Measurements from ENCODE around the gene ST8SIA5. TPM values are rescaled to one million over a fixed set of nuclear protein-coding genes. Genes with fewer than 3 reads are reported as not detected.

The ST8SIA5 gene
- total RNA-seq, 2 donors from 2014 or later = 5.9 to 6.7 TPM

GRCh38 chr18:46657115-46657955, 99.5 kb downstream of the ST8SIA5 start, which contains the start of gene LOXHD1:
LOXHD1 (minus strand) TSS chr18:46657220; CDS start chr18:46657033, 187 bp downstream.
- H3K27me3 ChIP-seq = no peaks in the 10 kb centered on the region
- no peak within 1 kb of the TSS for H3K4me3 ChIP-seq
- H3K9me3 ChIP-seq = no peaks in the 10 kb centered on the region
- no peaks in the 10 kb centered on the region for H3K36me3 ChIP-seq
- no peak for TF ChIP-seq CTCF (IDR thresholded peaks at IDR 0.05)
- H3K27ac ChIP-seq = no peak within 1 kb of the TSS
- no peaks in the 10 kb centered on the region for H3K4me1 ChIP-seq
- DNase-seq (ENCODE audit: low spot score) = no peak

GRCh38 chr18:46656326-46657114, 100.3 kb downstream of the ST8SIA5 start:
- Histone ChIP-seq H3K36me3 (no peaks in the 10 kb centered on the region), H3K27me3 (no peaks in the 10 kb centered on the region), H3K9me3 (no peaks in the 10 kb centered on the region), H3K4me1 (no peaks in the 10 kb centered on the region), H3K27ac (no peak overlapping the region), H3K4me3 (no peak overlapping the region)
- no peak for DNase-seq (ENCODE audit: low spot score)
- no peak for TF ChIP-seq CTCF (IDR thresholded peaks at IDR 0.05)

GRCh38 chr18:46652372-46652771, 104.5 kb downstream of the ST8SIA5 start:
- H3K27ac ChIP-seq = no peak overlapping the region
- no peaks in the 10 kb centered on the region for H3K36me3 ChIP-seq
- no peak for DNase-seq (ENCODE audit: low spot score)
- no peaks in the 10 kb centered on the region for H3K4me1 ChIP-seq
- H3K9me3 ChIP-seq = no peaks in the 10 kb centered on the region
- H3K27me3 ChIP-seq = no peaks in the 10 kb centered on the region
- no peak overlapping the region for H3K4me3 ChIP-seq
- TF ChIP-seq CTCF (IDR thresholded peaks at IDR 0.05) = no peak

GRCh38 chr18:46650681-46651080, 106.2 kb downstream of the ST8SIA5 start:
- Histone ChIP-seq H3K4me1 (no peaks in the 10 kb centered on the region), H3K4me3 (no peak overlapping the region), H3K9me3 (no peaks in the 10 kb centered on the region), H3K36me3 (no peaks in the 10 kb centered on the region), H3K27me3 (no peaks in the 10 kb centered on the region), H3K27ac (no peak overlapping the region)
- DNase-seq (ENCODE audit: low spot score) = no peak
- TF ChIP-seq CTCF (IDR thresholded peaks at IDR 0.05) = no peak

- no peaks in the 10 kb centered on the region for H3K27me3 ChIP-seq
- no peak for DNase-seq (ENCODE audit: low spot score)
These were observed 107.6 kb downstream of the ST8SIA5 start for GRCh38 chr18:46649071-46649862.

More at GRCh38 chr18:46649071-46649862, 107.6 kb downstream of the ST8SIA5 start:
- Histone ChIP-seq H3K4me1 (no peaks in the 10 kb centered on the region), H3K36me3 (no peaks in the 10 kb centered on the region), H3K9me3 (no peaks in the 10 kb centered on the region), H3K27ac (no peak overlapping the region), H3K4me3 (no peak overlapping the region)
- TF ChIP-seq CTCF (IDR thresholded peaks at IDR 0.05) = no peak

All from right atrium auricular region (tissue), 2 donors.